Activated CD4-positive, alpha-beta T cell treated with anti-CD3 and anti-CD28 coated beads for 36 hours (primary cell): ENCODE measurements around the gene MAPK8IP1. TPM values are rescaled to one million over a fixed set of nuclear protein-coding genes. Genes with fewer than 3 reads are reported as not detected.
A peak's percentile ranks its signal among the peaks of the same experiment; 100 is the strongest.
"Not testable (repeated sequence)": the region's sequence is repeated elsewhere in the genome, so short reads cannot be mapped to it uniquely, and the experiment has no call there.

Experiments
- ATAC-seq: fragments of 200-7000 bp; cut with Tn5 transposase; one replicate; pipeline ENCODE4 v1.10.0; 2021; ENCODE audit warnings: mild to moderate bottlenecking, moderate library complexity
- CTCF ChIA-PET: fragments of 350-600 bp; sonication (Branson Sonifier 250); formaldehyde crosslinking; loops from one replicate; lab custom pipeline; 2021; ENCODE audit warnings: antibody characterized with exemption; lab: Charles Lee
- POLR2A ChIA-PET: fragments of 350-600 bp; sonication (Branson Sonifier 250); formaldehyde crosslinking; loops from one replicate; lab custom pipeline; 2021; ENCODE audit warnings: antibody characterized with exemption, inconsistent platforms; lab: Charles Lee
- DNase-seq: peaks from one replicate; pipeline ENCODE4 v3.0.0-alpha.2; 2020
- H3K27ac Mint-ChIP-seq: one replicate; pipeline ENCODE4 v1.8.0; 2021; ENCODE audit warnings: mixed read lengths
- H3K27me3 Mint-ChIP-seq: one replicate; pipeline ENCODE4 v1.8.0; 2021; ENCODE audit warnings: mixed read lengths
- H3K36me3 Mint-ChIP-seq: one replicate; pipeline ENCODE4 v1.8.0; 2021; ENCODE audit warnings: low read depth, mixed read lengths
- H3K4me1 Mint-ChIP-seq: one replicate; pipeline ENCODE4 v1.8.0; 2021; ENCODE audit warnings: mixed read lengths
- H3K4me3 Mint-ChIP-seq: one replicate; pipeline ENCODE4 v1.8.0; 2021; ENCODE audit warnings: mild to moderate bottlenecking, moderate library complexity, mixed read lengths
- H3K9me3 Mint-ChIP-seq: one replicate; pipeline ENCODE4 v1.8.0; 2021; ENCODE audit warnings: low read depth, mixed read lengths
- intact Hi-C, 2 experiments: fragments of 100-400 bp; cut with DNase I in 1 of 2; cut with micrococcal nuclease in 1 of 2; formaldehyde crosslinking; loops; one replicate each; pipeline versions ENCODE4 v1.14.2 to v1.15.1; 2022 to 2024; cut with DNase I, micrococcal nuclease
- total RNA-seq, 2 experiments: library from RNA; stranded (reverse); gene quantifications; one replicate each; pipeline ENCODE4 v1.2.3, GENCODE V29; 2021

The MAPK8IP1 gene
- total RNA-seq: under 1 TPM; 0.37 to 0.39 TPM

GRCh38 chr11:45885274-45885920, at the start of gene MAPK8IP1:
TSS of gene MAPK8IP1 (plus strand) at chr11:45885651. CDS start at chr11:45885821, 170 bp downstream.
- CTCF ChIA-PET: no interaction called here
- H3K4me3 Mint-ChIP-seq: peak within 1 kb of the TSS; percentile 66

GRCh38 chr11:45839204-45839603, 46.2 kb upstream of the MAPK8IP1 start:
- DNase-seq: no peak
- H3K27ac Mint-ChIP-seq: no peak overlapping the region
- H3K4me1 Mint-ChIP-seq: peaks cover 16% of the 10 kb centered on the region
- POLR2A ChIA-PET: no interaction called here
- CTCF ChIA-PET: no interaction called here
- no peak overlapping the region for H3K4me3 Mint-ChIP-seq
- no peaks in the 10 kb centered on the region for H3K9me3 Mint-ChIP-seq
- no peaks in the 10 kb centered on the region for H3K36me3 Mint-ChIP-seq
- ATAC-seq: no peak
- intact Hi-C loops: no loop called here
- peaks cover 2% of the 10 kb centered on the region for H3K27me3 Mint-ChIP-seq

More at GRCh38 chr11:45885274-45885920, at the start of gene MAPK8IP1:
- peaks cover 3% of the 10 kb centered on the region for H3K27me3 Mint-ChIP-seq
- ATAC-seq (peak; percentile 89), DNase-seq (peak; percentile 68)
- H3K36me3 Mint-ChIP-seq: peaks cover 14% of the 10 kb centered on the region
- intact Hi-C loops: loop anchor here in 1 of 2 experiments (1.0 kb wide), 4 partner anchors 14 to 80 kb away; partner anchors contain the start of genes CRY2 and SLC35C1
- no peak within 1 kb of the TSS for H3K27ac Mint-ChIP-seq
- H3K4me1 Mint-ChIP-seq: peaks cover 8% of the 10 kb centered on the region
- H3K9me3 Mint-ChIP-seq: no peaks in the 10 kb centered on the region
- POLR2A ChIA-PET: no interaction called here

- CTCF ChIA-PET, ATAC-seq, POLR2A ChIA-PET, H3K9me3 Mint-ChIP-seq, H3K27me3 Mint-ChIP-seq, intact Hi-C loops, H3K4me3 Mint-ChIP-seq, H3K36me3 Mint-ChIP-seq, H3K27ac Mint-ChIP-seq, DNase-seq: not testable (repeated sequence)
- peaks cover 13% of the 10 kb centered on the region for H3K4me1 Mint-ChIP-seq
Observed at GRCh38 chr11:45840251-45840650, 45.2 kb upstream of the MAPK8IP1 start.

- Mint-ChIP-seq H3K4me1 (peaks cover 25% of the 10 kb centered on the region), H3K27ac (peak overlapping the region; percentile 49), H3K36me3 (no peaks in the 10 kb centered on the region), H3K9me3 (no peaks in the 10 kb centered on the region), H3K4me3 (peak overlapping the region; percentile 36), H3K27me3 (no peaks in the 10 kb centered on the region)
- POLR2A ChIA-PET: no interaction called here
- peak; percentile 94 for DNase-seq
- intact Hi-C loops: loop anchor here (1.0 kb wide), 5 partner anchors 38 to 697 kb away; partner anchors contain the start of genes PEX16 (in 1 of the 2), PRDM11 (in 1 of the 2) and SLC35C1 (in 1 of the 2)
- peak; percentile 47 for ATAC-seq
- CTCF ChIA-PET: interaction anchor here (0.5 to 2.8 kb wide), 16 partner anchors 8 to 453 kb away, joined by 3 to 15 read pairs (median 4); partner anchors contain the start of gene SLC35C1
Observed at GRCh38 chr11:45843158-45843924, 42.1 kb upstream of the MAPK8IP1 start.

- Mint-ChIP-seq H3K36me3 (no peaks in the 10 kb centered on the region), H3K4me1 (peaks cover 38% of the 10 kb centered on the region), H3K9me3 (no peaks in the 10 kb centered on the region), H3K27me3 (no peaks in the 10 kb centered on the region), H3K4me3 (no peak overlapping the region), H3K27ac (no peak overlapping the region)
- DNase-seq (no peak), ATAC-seq (no peak)
- POLR2A ChIA-PET: no interaction called here
- CTCF ChIA-PET: interaction anchor here (0.7 to 1.5 kb wide), 2 partner anchors 10 to 50 kb away, joined by 3 to 4 read pairs; no protein-coding TSS in a partner anchor
- intact Hi-C loops: loop anchor here (5.0 kb wide), 3 partner anchors 52 to 1797 kb away; partner anchors contain the start of genes CKAP5 (in 1 of the 2) and MTCH2 (in 1 of the 2)
Observed at GRCh38 chr11:45844822-45845578, 40.5 kb upstream of the MAPK8IP1 start.

GRCh38 chr11:45846174-45846675, 39.2 kb upstream of the MAPK8IP1 start:
- Mint-ChIP-seq H3K27me3 (no peaks in the 10 kb centered on the region), H3K36me3 (no peaks in the 10 kb centered on the region), H3K4me3 (peak overlapping the region; percentile 74), H3K27ac (peak overlapping the region; percentile 55), H3K9me3 (no peaks in the 10 kb centered on the region), H3K4me1 (peaks cover 48% of the 10 kb centered on the region)
- ATAC-seq (no peak), DNase-seq (no peak)
- CTCF ChIA-PET: interaction anchor here (0.8 to 1.5 kb wide), 4 partner anchors 12 to 60 kb away, joined by 3 to 4 read pairs (median 3); no protein-coding TSS in a partner anchor
- POLR2A ChIA-PET: interaction anchor here (1.4 kb wide), 1 partner anchor 70 kb away, joined by 3 read pairs; no protein-coding TSS in a partner anchor
- intact Hi-C loops: loop anchor here (2.0 to 5.0 kb wide), 7 partner anchors 51 to 1796 kb away; partner anchors contain the start of genes CD82 (in 1 of the 2), CKAP5 (in 1 of the 2) and MTCH2 (in 1 of the 2)

- DNase-seq (peak; percentile 99), ATAC-seq (peak; percentile 90)
- H3K4me1 Mint-ChIP-seq: peaks cover 53% of the 10 kb centered on the region
- ChIA-PET POLR2A (interaction anchor here (0.5 to 1.4 kb wide), 7 partner anchors 10 to 449 kb away, joined by 3 to 8 read pairs (median 3); partner anchors contain the start of gene PEX16), CTCF (interaction anchor here (0.7 to 1.1 kb wide), 5 partner anchors 11 to 61 kb away, joined by 3 read pairs; no protein-coding TSS in a partner anchor)
- intact Hi-C loops: loop anchor here (1.0 to 5.0 kb wide), 15 partner anchors 38 to 1795 kb away; partner anchors contain the start of genes SLC35C1 (in 2 of the 2), ARHGAP1 (in 1 of the 2), CD82 (in 1 of the 2) and CKAP5 (in 1 of the 2)
- peak within 1 kb of the TSS; percentile 58 for H3K27ac Mint-ChIP-seq
- no peaks in the 10 kb centered on the region for H3K9me3 Mint-ChIP-seq
- no peaks in the 10 kb centered on the region for H3K27me3 Mint-ChIP-seq
- peak within 1 kb of the TSS; percentile 74 for H3K4me3 Mint-ChIP-seq
- H3K36me3 Mint-ChIP-seq: no peaks in the 10 kb centered on the region
Observed at GRCh38 chr11:45846974-45847910, 38.2 kb upstream of the MAPK8IP1 start, which contains the start of gene CRY2. TSS of gene CRY2 (plus strand) at chr11:45847475. CDS start at chr11:45847491, 16 bp downstream.

GRCh38 chr11:45847911-45848316, 37.5 kb upstream of the MAPK8IP1 start:
- Mint-ChIP-seq H3K4me3 (peak overlapping the region; percentile 74), H3K27ac (peak overlapping the region; percentile 58), H3K27me3 (no peaks in the 10 kb centered on the region), H3K4me1 (peaks cover 56% of the 10 kb centered on the region), H3K36me3 (no peaks in the 10 kb centered on the region), H3K9me3 (no peaks in the 10 kb centered on the region)
- DNase-seq (peak; percentile 66), ATAC-seq (peak; percentile 16)
- ChIA-PET POLR2A (interaction anchor here (0.5 to 1.3 kb wide), 2 partner anchors 67 to 70 kb away, joined by 3 to 8 read pairs; partner anchors contain the start of gene PEX16), CTCF (no interaction called here)
- intact Hi-C loops: loop anchor here (1.0 to 5.0 kb wide), 15 partner anchors 37 to 1794 kb away; partner anchors contain the start of genes SLC35C1 (in 2 of the 2), ARHGAP1 (in 1 of the 2), CD82 (in 1 of the 2) and CKAP5 (in 1 of the 2)

GRCh38 chr11:45848654-45849081, 36.8 kb upstream of the MAPK8IP1 start:
- H3K27ac Mint-ChIP-seq: no peak overlapping the region
- H3K4me1 Mint-ChIP-seq: peaks cover 48% of the 10 kb centered on the region
- intact Hi-C loops: loop anchor here (5.0 kb wide), 3 partner anchors 49 to 1794 kb away; partner anchors contain the start of genes CKAP5 (in 1 of the 2) and MTCH2 (in 1 of the 2)
- ATAC-seq (no peak), DNase-seq (no peak)
- no peaks in the 10 kb centered on the region for H3K9me3 Mint-ChIP-seq
- ChIA-PET CTCF (no interaction called here), POLR2A (no interaction called here)
- H3K27me3 Mint-ChIP-seq: no peaks in the 10 kb centered on the region
- no peaks in the 10 kb centered on the region for H3K36me3 Mint-ChIP-seq
- H3K4me3 Mint-ChIP-seq: peak overlapping the region; percentile 74
